PC-9 (cell line): Measurements from ENCODE around the gene MAP4K3.

Experiments used
- EZH2 ChIP-seq: fragments of 200-600 bp; sonication (generic); IDR thresholded peaks from 2 replicates; pipeline ENCODE4 v1.8.0; 2017; ENCODE audit warnings: antibody characterized with exemption, low read depth
- TF ChIP-seq, protein P1 (sequence below): fragments of 200-600 bp; sonication (generic); conservative IDR thresholded peaks from 2 replicates; pipeline ENCODE4 v1.6.1; 2017; ENCODE audit warnings: mixed run types, antibody characterized with exemption, mild to moderate bottlenecking, moderate library complexity

DNA sequence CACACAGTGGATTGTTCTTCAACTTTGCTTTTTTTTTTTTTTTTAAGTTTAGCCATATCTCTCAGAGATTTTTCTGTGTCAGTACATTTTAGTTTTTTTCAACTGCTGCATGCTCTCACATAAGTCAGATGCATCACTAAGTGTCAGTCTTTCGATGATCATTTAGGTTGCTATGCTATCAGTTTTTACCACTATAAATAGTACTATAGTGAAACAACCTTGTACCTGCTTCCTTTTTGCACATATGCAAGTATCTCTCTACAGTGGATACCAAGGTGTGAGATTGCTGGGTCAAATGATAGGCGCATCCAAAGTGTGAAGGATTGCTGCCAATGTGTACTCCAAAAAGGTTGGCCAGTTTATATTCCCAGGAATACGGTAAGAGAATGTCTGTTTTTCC, 33.5 kb upstream of the MAP4K3 start:
- TF ChIP-seq, protein P1, sequence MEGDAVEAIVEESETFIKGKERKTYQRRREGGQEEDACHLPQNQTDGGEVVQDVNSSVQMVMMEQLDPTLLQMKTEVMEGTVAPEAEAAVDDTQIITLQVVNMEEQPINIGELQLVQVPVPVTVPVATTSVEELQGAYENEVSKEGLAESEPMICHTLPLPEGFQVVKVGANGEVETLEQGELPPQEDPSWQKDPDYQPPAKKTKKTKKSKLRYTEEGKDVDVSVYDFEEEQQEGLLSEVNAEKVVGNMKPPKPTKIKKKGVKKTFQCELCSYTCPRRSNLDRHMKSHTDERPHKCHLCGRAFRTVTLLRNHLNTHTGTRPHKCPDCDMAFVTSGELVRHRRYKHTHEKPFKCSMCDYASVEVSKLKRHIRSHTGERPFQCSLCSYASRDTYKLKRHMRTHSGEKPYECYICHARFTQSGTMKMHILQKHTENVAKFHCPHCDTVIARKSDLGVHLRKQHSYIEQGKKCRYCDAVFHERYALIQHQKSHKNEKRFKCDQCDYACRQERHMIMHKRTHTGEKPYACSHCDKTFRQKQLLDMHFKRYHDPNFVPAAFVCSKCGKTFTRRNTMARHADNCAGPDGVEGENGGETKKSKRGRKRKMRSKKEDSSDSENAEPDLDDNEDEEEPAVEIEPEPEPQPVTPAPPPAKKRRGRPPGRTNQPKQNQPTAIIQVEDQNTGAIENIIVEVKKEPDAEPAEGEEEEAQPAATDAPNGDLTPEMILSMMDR: no peak
- TF ChIP-seq EZH2: no peak
